SHP77 treated with DMSO at 0.1 percent for 48 hours (cell line): ENCODE data around the gene LRRC46.

Source experiments
- DNase-seq: peaks from one replicate; lab custom pipeline; 2025; lab: John Stamatoyannopoulos, UW

LRRC46 gene

GRCh38 chr17:47878203-47879027 is 46.9 kb downstream of the LRRC46 start:
- no peak for DNase-seq

- no peak for DNase-seq
These were observed 47.6 kb downstream of the LRRC46 start for GRCh38 chr17:47879028-47879585.

GRCh38 chr17:47879776-47880454 is 48.4 kb downstream of the LRRC46 start:
- no peak for DNase-seq

- no peak for DNase-seq
These were observed 50.8 kb downstream of the LRRC46 start for GRCh38 chr17:47882247-47882646.

GRCh38 chr17:47882695-47883588 is 51.5 kb downstream of the LRRC46 start:
- DNase-seq = no peak

GRCh38 chr17:47883589-47884426 is 52.3 kb downstream of the LRRC46 start:
- no peak for DNase-seq

GRCh38 chr17:47884427-47884740 is 52.9 kb downstream of the LRRC46 start:
- no peak for DNase-seq

- no peak for DNase-seq
These were observed 53.6 kb downstream of the LRRC46 start for GRCh38 chr17:47884905-47885730.
